GM23248 (cell line): ENCODE results near the gene CCDC160.

Source experiments
- EZH2 ChIP-seq: fragments of 200-600 bp; sonication (generic); IDR thresholded peaks from 2 replicates; pipeline ENCODE4 v1.6.1; 2018; ENCODE audit warnings: antibody characterized with exemption, mild to moderate bottlenecking; ENCODE audit not compliant: insufficient read depth, poor library complexity, severe bottlenecking
- EZH2phosphoT487 ChIP-seq: fragments of 200-600 bp; sonication (generic); IDR thresholded peaks from 2 replicates; pipeline ENCODE4 v1.6.1; 2018; ENCODE audit warnings: antibody characterized with exemption, moderate library complexity, mild to moderate bottlenecking, low read depth; ENCODE audit not compliant: insufficient read depth

DNA sequence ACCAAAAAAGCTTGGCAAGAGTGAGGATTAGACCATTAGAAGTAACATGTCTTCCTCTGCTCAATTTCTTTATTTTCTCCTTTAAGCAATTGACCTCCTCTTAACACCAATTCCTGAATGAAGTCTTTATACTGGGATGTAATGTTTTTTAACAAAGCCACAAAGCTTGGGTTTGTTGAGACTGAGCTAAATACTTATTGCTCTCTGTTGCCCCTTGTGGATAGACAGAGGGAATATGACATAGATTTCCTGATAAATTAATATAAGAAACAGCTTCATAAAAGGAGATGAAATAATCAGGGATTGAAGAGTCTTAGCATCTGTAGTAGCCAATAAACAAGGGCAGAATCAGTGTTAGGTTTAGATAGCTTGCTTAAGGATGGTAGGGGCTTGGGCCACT lies 57.6 kb downstream of the CCDC160 start:
- TF ChIP-seq EZH2 (no peak), EZH2phosphoT487 (no peak)
